Stimulated activated CD4-positive, alpha-beta T cell treated with anti-CD3 and anti-CD28 coated beads, Interleukin-4, amount 100 ng/mL, for 48 hours (primary cell): ENCODE results near the gene ZFP91.

Source experiments
- DNase-seq, 2 donors: peaks; one replicate each; pipeline ENCODE4 v3.0.0-alpha.2; 2020; ENCODE audit warnings: low read depth in 2 of 2

The ZFP91 gene

GRCh38 chr11:58582437-58582836 lies 3.6 kb downstream of the ZFP91 start:
- DNase-seq: no peak

GRCh38 chr11:58586998-58587397 lies 8.1 kb downstream of the ZFP91 start:
- no peak for DNase-seq

GRCh38 chr11:58591659-58592058 lies 12.8 kb downstream of the ZFP91 start:
- no peak for DNase-seq

GRCh38 chr11:58592760-58593472 lies 14.1 kb downstream of the ZFP91 start:
- DNase-seq: peak; percentile 34 to 42

- no peak for DNase-seq
Observed at GRCh38 chr11:58594826-58595225, 16.0 kb downstream of the ZFP91 start.

GRCh38 chr11:58596621-58597020 lies 17.8 kb downstream of the ZFP91 start:
- no peak for DNase-seq

- DNase-seq: no peak
Observed at GRCh38 chr11:58597486-58598144, 18.8 kb downstream of the ZFP91 start.

- DNase-seq: no peak
Observed at GRCh38 chr11:58600510-58600909, 21.6 kb downstream of the ZFP91 start.

- no peak for DNase-seq
Observed at GRCh38 chr11:58606930-58607714, 28.3 kb downstream of the ZFP91 start.

- DNase-seq: no peak
Observed at GRCh38 chr11:58608331-58608730, 29.5 kb downstream of the ZFP91 start.

- DNase-seq: no peak
Observed at GRCh38 chr11:58609723-58610122, 30.9 kb downstream of the ZFP91 start.

- no peak for DNase-seq
Observed at GRCh38 chr11:58613228-58613627, 34.4 kb downstream of the ZFP91 start.

- no peak for DNase-seq
Observed at GRCh38 chr11:58615559-58615958, 36.7 kb downstream of the ZFP91 start.

- no peak for DNase-seq
Observed at GRCh38 chr11:58616594-58616993, 37.7 kb downstream of the ZFP91 start.

GRCh38 chr11:58617976-58618557 lies 39.2 kb downstream of the ZFP91 start:
- DNase-seq: no peak

- no peak for DNase-seq
Observed at GRCh38 chr11:58621586-58622262, 42.9 kb downstream of the ZFP91 start.

GRCh38 chr11:58622344-58622743 lies 43.5 kb downstream of the ZFP91 start, which contains the start of gene CNTF:
Gene CNTF, plus strand, starts transcription at chr11:58622665. Its CDS starts 88 bp downstream, at chr11:58622753.
- no peak for DNase-seq

- no peak for DNase-seq
Observed at GRCh38 chr11:58625086-58625485, 46.2 kb downstream of the ZFP91 start.

- DNase-seq: no peak
Observed at GRCh38 chr11:58625826-58626460, 47.1 kb downstream of the ZFP91 start.

GRCh38 chr11:58626934-58627483 lies 48.1 kb downstream of the ZFP91 start:
- DNase-seq: no peak

- DNase-seq: no peak
Observed at GRCh38 chr11:58628446-58628845, 49.6 kb downstream of the ZFP91 start.
